Neural progenitor cell (in vitro differentiated cells): Measurements from ENCODE around the gene METTL8. TPM values are rescaled to one million over a fixed set of nuclear protein-coding genes. Genes with fewer than 3 reads are reported as not detected.

Experiments used
- DNase-seq: peaks from one replicate; pipeline ENCODE4 v3.0.0-alpha.2; 2016; ENCODE audit warnings: low spot score
- H2AFZ ChIP-seq: fragments of 200-600 bp; sonication (generic); replicated peaks from 2 replicates; pipeline ENCODE4 v1.6.1; 2016; ENCODE audit warnings: antibody characterized with exemption
- H3F3A ChIP-seq: fragments of 200-600 bp; sonication (generic); 2 replicates; pipeline ENCODE4 v1.6.1; 2016; ENCODE audit warnings: antibody characterized with exemption, low read depth
- H3K27ac ChIP-seq: fragments of 200-600 bp; sonication (generic); 2 replicates; pipeline ENCODE4 v1.5.1; 2016; ENCODE audit warnings: mild to moderate bottlenecking
- H3K27me3 ChIP-seq: fragments of 200-600 bp; sonication (generic); 2 replicates; pipeline ENCODE4 v1.6.1; 2016; ENCODE audit warnings: mild to moderate bottlenecking, moderate library complexity
- H3K36me3 ChIP-seq: fragments of 200-600 bp; sonication (generic); 2 replicates; pipeline ENCODE4 v1.5.1; 2016
- H3K4me1 ChIP-seq: fragments of 200-600 bp; sonication (generic); 2 replicates; pipeline ENCODE4 v1.6.1; 2016; ENCODE audit warnings: mixed run types
- H3K4me2 ChIP-seq: fragments of 200-600 bp; sonication (generic); 2 replicates; pipeline ENCODE4 v1.6.1; 2016
- H3K4me3 ChIP-seq: fragments of 200-600 bp; sonication (generic); 2 replicates; pipeline ENCODE4 v1.5.1; 2016
- H3K79me2 ChIP-seq: fragments of 200-600 bp; sonication (generic); 2 replicates; pipeline ENCODE4 v1.6.1; 2016; ENCODE audit warnings: low read depth
- H3K9ac ChIP-seq: fragments of 200-600 bp; sonication (generic); 2 replicates; pipeline ENCODE4 v1.6.1; 2016
- H3K9me3 ChIP-seq: fragments of 200-600 bp; sonication (generic); 2 replicates; pipeline ENCODE4 v1.5.1; 2016; ENCODE audit warnings: low read depth
- H4K20me1 ChIP-seq: fragments of 200-600 bp; sonication (generic); 2 replicates; pipeline ENCODE4 v1.6.1; 2016; ENCODE audit warnings: low read depth
- H3K27ac Mint-ChIP-seq: 3 replicates; pipeline ENCODE4 v1.8.0; 2021; ENCODE audit warnings: mixed read lengths
- H3K27me3 Mint-ChIP-seq: 2 replicates; pipeline ENCODE4 v1.8.0; 2022; ENCODE audit warnings: low read depth, mild to moderate bottlenecking, inconsistent platforms, moderate library complexity, mixed read lengths; ENCODE audit not compliant: insufficient read depth
- H3K36me3 Mint-ChIP-seq: 3 replicates; pipeline ENCODE4 v1.8.0; 2021; ENCODE audit warnings: mixed read lengths
- H3K4me1 Mint-ChIP-seq: 3 replicates; pipeline ENCODE4 v1.8.0; 2021; ENCODE audit warnings: mixed read lengths
- H3K4me3 Mint-ChIP-seq: 3 replicates; pipeline ENCODE4 v1.8.0; 2021; ENCODE audit warnings: mild to moderate bottlenecking, moderate library complexity, mixed read lengths
- H3K9me3 Mint-ChIP-seq: 3 replicates; pipeline ENCODE4 v1.8.0; 2020; ENCODE audit warnings: mixed read lengths
- EZH2 ChIP-seq: fragments of 200-600 bp; sonication (generic); IDR thresholded peaks from 2 replicates; pipeline ENCODE4 v1.6.1; 2017; ENCODE audit warnings: antibody characterized with exemption, mild to moderate bottlenecking, moderate library complexity
- EZH2phosphoT487 ChIP-seq: fragments of 200-600 bp; sonication (generic); IDR thresholded peaks from 2 replicates; pipeline ENCODE4 v1.6.1; 2017; ENCODE audit warnings: antibody characterized with exemption
- total RNA-seq: library from RNA; depleted of rRNA; stranded (reverse); fragments of >200 nt; gene quantifications from 2 replicates; pipeline ENCODE4 v1.2.3, GENCODE V29; 2015; ENCODE audit warnings: low replicate concordance
- TF ChIP-seq, protein P1 (sequence below): fragments of 200-600 bp; sonication (generic); IDR thresholded peaks from 2 replicates; pipeline ENCODE4 v1.5.1; 2017; ENCODE audit warnings: antibody characterized with exemption, mild to moderate bottlenecking

Gene METTL8
- total RNA-seq, 1 donor from 2014 or later: 29.2 TPM

DNA sequence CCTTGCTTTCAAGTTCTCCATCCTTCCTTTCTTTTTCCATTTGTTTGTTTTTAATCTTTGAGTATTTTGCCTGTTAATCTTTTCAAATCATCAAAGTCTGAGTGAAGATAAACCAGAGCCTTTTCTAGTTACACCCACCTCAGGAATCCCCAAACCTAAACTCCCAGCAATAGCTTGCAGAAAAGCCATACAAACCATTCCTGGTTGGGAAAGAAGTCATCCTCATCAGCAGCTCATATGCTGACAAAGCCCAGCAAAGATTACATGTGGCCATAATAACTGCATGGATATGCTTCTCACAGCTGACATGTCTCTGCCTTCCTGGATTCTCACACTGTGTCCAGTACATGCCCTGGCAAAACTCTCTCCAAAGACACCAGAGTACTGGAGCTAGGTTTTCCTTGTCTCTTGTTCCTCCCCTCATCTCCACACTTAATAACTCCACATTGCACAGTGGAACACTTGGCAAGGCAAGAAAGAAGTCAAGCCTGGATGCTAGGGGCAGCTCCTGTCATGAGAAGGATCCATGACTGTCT lies 146.7 kb downstream of the METTL8 start:
- H2AFZ ChIP-seq: no peak overlapping the region
- H3K27me3 Mint-ChIP-seq: peaks cover 5% of the 10 kb centered on the region

DNA sequence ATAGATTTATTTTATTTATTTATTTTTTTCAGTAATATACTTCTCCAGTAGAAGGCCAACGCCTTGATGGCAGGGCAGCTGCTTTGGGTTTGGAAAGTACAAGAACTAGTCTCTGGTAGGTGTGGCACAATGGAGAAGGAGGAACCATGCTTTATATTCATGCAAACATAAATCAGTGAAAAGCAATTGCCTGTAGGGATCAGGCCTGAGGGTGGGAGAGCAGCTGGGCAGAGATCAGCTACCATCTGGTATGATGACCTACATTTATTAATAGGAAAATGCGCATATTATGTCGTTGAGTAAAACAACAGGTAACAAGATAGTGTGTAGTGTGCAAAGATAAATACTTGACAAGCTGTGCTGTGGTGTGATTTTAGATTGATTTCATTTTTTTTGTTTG lies 152.7 kb downstream of the METTL8 start:
- Histone ChIP-seq H3K9ac (no peak overlapping the region), H3F3A (no peaks in the 10 kb centered on the region), H3K4me1 (no peaks in the 10 kb centered on the region), H3K36me3 (no peaks in the 10 kb centered on the region), H3K27me3 (no peaks in the 10 kb centered on the region), H3K4me2 (no peak overlapping the region), H3K79me2 (no peaks in the 10 kb centered on the region), H3K27ac (no peak overlapping the region), H3K4me3 (no peak overlapping the region), H3K9me3 (no peaks in the 10 kb centered on the region), H4K20me1 (no peaks in the 10 kb centered on the region), H2AFZ (no peak overlapping the region)
- no peaks in the 10 kb centered on the region for H3K36me3 Mint-ChIP-seq
- DNase-seq: no peak
- no peak overlapping the region for H3K4me3 Mint-ChIP-seq
- TF ChIP-seq, protein P1, sequence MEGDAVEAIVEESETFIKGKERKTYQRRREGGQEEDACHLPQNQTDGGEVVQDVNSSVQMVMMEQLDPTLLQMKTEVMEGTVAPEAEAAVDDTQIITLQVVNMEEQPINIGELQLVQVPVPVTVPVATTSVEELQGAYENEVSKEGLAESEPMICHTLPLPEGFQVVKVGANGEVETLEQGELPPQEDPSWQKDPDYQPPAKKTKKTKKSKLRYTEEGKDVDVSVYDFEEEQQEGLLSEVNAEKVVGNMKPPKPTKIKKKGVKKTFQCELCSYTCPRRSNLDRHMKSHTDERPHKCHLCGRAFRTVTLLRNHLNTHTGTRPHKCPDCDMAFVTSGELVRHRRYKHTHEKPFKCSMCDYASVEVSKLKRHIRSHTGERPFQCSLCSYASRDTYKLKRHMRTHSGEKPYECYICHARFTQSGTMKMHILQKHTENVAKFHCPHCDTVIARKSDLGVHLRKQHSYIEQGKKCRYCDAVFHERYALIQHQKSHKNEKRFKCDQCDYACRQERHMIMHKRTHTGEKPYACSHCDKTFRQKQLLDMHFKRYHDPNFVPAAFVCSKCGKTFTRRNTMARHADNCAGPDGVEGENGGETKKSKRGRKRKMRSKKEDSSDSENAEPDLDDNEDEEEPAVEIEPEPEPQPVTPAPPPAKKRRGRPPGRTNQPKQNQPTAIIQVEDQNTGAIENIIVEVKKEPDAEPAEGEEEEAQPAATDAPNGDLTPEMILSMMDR: no peak
- TF ChIP-seq EZH2: no peak
- TF ChIP-seq EZH2phosphoT487: no peak
- peaks cover 7% of the 10 kb centered on the region for H3K9me3 Mint-ChIP-seq
- H3K27ac Mint-ChIP-seq: no peak overlapping the region
- H3K4me1 Mint-ChIP-seq: peaks cover 7% of the 10 kb centered on the region
- peaks cover 3% of the 10 kb centered on the region for H3K27me3 Mint-ChIP-seq

More for the DNA sequence above, 146.7 kb downstream of the METTL8 start:
- no peaks in the 10 kb centered on the region for H3K79me2 ChIP-seq
- H3K4me2 ChIP-seq: no peak overlapping the region
- no peaks in the 10 kb centered on the region for H4K20me1 ChIP-seq
- TF ChIP-seq, protein P1: no peak
- TF ChIP-seq EZH2 (no peak), EZH2phosphoT487 (no peak)
- H3K27ac ChIP-seq: no peak overlapping the region
- Mint-ChIP-seq H3K27ac (no peak overlapping the region), H3K9me3 (no peaks in the 10 kb centered on the region), H3K36me3 (no peaks in the 10 kb centered on the region), H3K4me3 (no peak overlapping the region), H3K4me1 (peaks cover 9% of the 10 kb centered on the region)
- no peaks in the 10 kb centered on the region for H3K9me3 ChIP-seq
- H3K27me3 ChIP-seq: no peaks in the 10 kb centered on the region
- DNase-seq: no peak
- H3F3A ChIP-seq: no peaks in the 10 kb centered on the region
- H3K4me3 ChIP-seq: no peak overlapping the region
- H3K4me1 ChIP-seq: peaks cover 29% of the 10 kb centered on the region
- no peaks in the 10 kb centered on the region for H3K36me3 ChIP-seq
- H3K9ac ChIP-seq: no peak overlapping the region

DNA sequence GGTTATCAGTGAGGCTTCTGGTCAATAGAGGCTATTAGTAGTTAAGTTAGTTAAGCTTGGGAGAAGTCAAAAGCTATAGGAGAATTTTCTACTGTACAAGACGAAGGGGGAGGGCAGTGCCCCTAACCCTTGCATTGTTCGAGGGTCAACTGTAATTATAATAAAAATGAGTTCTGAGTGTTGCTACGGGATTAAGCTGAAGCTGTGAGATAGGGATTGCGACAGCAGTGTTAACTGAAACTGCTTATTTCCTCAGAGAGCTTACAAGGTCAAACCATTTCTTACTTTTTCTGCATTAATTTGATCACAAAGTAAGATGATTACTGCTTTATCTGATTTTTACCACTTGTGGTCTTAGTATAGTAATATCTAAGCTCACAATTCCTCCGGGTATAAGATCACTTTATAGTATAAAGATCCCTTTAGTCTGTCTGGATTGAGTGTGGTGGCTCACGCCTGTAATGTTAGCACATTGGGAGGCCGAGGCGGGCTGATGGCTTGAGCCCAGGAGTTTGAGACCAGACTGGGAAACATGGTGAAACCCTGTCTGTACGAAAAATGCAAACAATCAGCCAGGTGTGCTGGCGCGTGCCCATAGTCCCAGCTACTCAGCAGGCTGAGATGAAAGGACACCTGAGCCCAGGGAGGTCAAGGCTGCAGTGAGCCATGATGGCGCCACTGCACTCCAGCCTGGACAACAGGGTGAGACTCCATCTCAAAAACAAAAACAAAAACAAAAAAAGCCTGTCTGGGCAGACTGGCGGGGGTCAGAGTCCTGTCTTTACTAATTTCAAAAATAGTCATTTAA lies 153.6 kb downstream of the METTL8 start:
- no peaks in the 10 kb centered on the region for H3K36me3 Mint-ChIP-seq

More for the DNA sequence above, 153.6 kb downstream of the METTL8 start:
- H2AFZ ChIP-seq: no peak overlapping the region
- TF ChIP-seq, protein P1: no peak
- no peak for TF ChIP-seq EZH2phosphoT487
- no peak for TF ChIP-seq EZH2
- H3K9me3 ChIP-seq: no peaks in the 10 kb centered on the region
- no peak overlapping the region for H3K4me3 Mint-ChIP-seq
- H3K36me3 ChIP-seq: no peaks in the 10 kb centered on the region
- H3K4me1 Mint-ChIP-seq: peaks cover 7% of the 10 kb centered on the region
- no peaks in the 10 kb centered on the region for H3K79me2 ChIP-seq
- H3K9me3 Mint-ChIP-seq: peaks cover 7% of the 10 kb centered on the region
- H3K9ac ChIP-seq: no peak overlapping the region
- H3K27ac ChIP-seq: no peak overlapping the region
- peaks cover 3% of the 10 kb centered on the region for H3K27me3 Mint-ChIP-seq
- no peaks in the 10 kb centered on the region for H3F3A ChIP-seq
- H3K27ac Mint-ChIP-seq: no peak overlapping the region
- H3K4me2 ChIP-seq: no peak overlapping the region
- H3K27me3 ChIP-seq: no peaks in the 10 kb centered on the region
- no peaks in the 10 kb centered on the region for H3K4me1 ChIP-seq
- no peak overlapping the region for H3K4me3 ChIP-seq
- DNase-seq: no peak
- no peaks in the 10 kb centered on the region for H4K20me1 ChIP-seq
